ENCODE measurements around the gene PALS1.

The PALS1 gene

DNA sequence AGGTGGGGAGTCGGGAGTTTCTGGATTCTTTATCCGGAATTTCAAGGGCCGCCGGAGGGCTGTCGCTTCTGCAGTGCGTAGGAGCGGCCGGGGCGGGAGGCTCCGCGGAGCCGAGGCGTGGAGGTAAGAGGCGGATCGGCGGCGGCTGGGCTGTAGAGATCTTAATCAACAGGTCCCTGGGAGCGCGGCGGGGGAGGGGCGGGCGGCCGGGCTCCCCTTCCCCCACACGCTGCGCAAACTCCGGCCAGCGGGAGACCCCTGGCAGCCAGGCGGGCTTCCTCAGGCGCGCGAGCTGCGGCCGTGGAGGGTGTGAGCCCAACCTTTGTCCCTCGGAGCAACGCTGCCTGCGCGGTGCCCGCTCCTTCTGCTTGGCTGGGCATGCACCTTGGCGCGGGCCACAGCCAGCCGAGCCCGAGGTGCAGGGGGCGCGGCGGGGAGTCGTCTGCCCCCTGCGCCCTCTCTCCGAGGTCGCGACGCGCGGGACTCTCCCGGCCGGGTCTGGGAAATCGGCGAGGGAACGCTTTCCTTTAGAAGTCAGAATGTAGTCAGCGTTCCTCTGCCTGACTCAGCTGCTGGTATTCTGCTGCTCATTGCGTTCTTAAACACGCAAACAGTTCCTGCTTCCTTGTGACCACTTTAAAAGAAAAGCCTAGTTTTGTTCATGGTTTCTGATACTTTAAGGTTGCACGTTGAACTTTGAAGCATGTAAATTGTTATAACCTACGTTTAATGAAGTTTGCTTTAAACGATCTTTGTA, at the start of gene PALS1:
Gene PALS1, plus strand, starts transcription at position 25 of the 757 bp plus-strand sequence. CDS start 37,736 bp downstream, outside the sequence.
- peak in 1 of 2 donors; percentile 37 for DNase-seq (ENCODE audit: low read depth in 1 of 2, low spot score in 1 of 2)

DNA sequence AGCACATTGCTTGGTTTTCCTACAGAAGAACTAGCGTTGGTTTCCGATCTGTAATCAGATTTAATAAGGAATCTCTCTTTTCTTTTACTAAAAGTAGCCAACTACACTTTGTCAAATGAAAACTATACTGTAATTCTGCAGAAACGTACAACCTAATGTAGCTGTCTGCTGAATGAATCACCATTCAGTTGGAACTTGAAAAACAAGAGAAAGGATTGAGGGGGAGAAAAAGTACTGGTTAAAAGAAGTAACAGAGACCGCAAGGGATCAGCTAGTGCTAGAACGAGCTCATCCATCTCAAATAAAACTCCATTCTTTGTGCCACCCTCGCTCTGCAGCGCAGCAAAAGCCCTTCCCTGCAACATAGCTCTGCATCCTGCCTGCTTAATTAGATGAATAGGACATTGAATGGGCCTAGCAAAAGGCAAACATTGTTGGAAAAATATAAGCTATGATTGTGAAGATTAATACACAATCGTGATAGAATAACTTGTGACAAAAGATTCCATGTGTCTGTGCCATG, 49.4 kb upstream of the PALS1 start:
- DNase-seq (ENCODE audit: low read depth in 1 of 2, low spot score in 1 of 2), result no peak

GRCh38 chr14:67192366-67192765, 48.9 kb upstream of the PALS1 start:
- no peak for DNase-seq (ENCODE audit: low read depth in 1 of 2, low spot score in 1 of 2)

GRCh38 chr14:67195279-67195678, 46.0 kb upstream of the PALS1 start:
- no peak for DNase-seq (ENCODE audit: low read depth in 1 of 2, low spot score in 1 of 2)

DNA sequence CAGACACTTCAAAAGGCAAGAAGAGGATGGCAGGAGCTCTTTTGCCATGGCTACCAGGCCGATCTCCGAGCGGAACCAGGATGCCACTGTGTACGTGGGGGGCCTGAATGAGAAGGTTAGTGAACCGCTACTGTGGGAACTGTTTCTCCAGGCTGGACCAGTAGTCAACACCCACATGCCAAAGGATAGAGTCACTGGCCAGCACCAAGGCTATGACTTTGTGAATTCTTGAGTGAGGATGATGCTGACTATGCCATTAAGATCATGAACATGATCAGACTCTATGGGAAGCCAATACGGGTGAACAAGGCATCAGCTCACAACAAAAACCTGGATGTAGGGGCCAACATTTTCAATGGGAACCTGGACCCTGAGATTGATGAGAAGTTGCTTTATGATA, 42.2 kb upstream of the PALS1 start:
- DNase-seq (ENCODE audit: low read depth in 1 of 2, low spot score in 1 of 2), result no peak

DNA sequence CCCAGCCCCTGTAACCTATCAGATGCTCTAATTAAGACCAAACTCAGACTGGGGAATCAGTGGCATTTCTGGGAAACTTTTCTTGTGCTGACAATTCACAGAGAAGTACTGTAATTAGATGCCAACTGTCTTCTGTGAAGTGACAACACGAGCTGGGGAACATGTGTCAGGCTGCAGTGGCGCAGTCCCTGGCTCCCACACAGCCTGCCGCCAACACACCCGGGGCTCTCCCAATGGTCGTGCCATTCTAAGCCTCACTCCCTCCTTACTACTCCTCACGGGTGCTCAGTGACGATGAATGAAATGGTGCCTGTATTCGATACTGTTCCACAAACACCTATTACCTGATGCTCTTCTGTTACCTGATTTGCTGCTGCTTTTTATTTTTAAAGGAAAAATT, 33.4 kb upstream of the PALS1 start:
- DNase-seq (ENCODE audit: low read depth in 1 of 2, low spot score in 1 of 2), result no peak

DNA sequence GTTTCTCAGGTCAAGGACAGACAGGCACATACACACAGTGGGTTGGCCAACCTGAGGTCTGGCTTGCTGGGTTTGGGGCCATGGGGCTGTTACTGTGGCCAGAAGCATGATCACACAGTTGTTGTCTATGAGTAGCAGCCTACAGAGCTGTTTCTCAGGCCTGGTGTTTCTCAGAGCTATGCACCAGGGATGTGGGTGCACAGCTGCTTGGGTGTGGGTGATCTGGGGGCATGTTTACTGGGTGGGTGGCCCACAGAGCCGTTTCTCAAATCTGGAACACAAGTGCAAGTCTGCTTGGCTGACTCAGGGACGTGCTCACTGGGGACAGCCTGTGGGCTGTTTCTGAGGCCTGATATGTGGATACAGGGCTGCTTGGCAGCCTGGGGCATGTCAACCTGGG, 23.1 kb upstream of the PALS1 start:
- no peak for DNase-seq (ENCODE audit: low read depth in 1 of 2, low spot score in 1 of 2)

DNA sequence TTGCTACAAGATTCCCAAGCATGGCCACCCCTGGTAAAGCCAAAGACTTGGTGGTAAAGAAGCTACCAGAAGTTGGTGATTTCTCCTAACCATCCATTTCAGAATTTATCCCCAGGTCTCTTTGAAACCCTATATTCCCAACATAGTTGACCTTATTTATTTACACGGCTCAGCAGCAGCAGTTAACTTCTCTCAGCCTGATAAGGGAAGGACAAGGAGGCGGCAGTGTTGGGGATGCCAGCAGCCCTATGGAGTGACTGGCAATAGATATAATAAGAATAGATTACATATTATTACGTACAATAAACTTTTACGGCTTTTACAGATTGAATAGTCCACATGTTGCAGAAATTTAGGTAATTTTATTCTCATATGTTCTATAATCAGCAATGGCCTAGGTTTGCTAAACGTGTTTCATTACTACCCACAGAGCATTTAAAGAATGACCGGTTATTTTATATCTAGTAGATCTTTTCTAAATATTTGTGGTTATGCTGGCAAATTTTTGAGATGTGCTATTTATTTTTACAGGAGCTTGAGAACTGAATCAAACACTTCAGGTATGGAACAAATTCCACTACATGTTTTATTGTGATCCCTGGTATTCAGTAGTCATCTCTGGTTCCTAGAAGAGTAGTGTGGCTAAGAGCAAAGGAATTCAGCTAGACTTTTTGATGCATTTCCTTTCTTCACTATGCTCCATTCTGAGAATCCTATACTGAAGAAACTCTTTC, 19.8 kb upstream of the PALS1 start:
- DNase-seq (ENCODE audit: low read depth in 1 of 2, low spot score in 1 of 2), result no peak

DNA sequence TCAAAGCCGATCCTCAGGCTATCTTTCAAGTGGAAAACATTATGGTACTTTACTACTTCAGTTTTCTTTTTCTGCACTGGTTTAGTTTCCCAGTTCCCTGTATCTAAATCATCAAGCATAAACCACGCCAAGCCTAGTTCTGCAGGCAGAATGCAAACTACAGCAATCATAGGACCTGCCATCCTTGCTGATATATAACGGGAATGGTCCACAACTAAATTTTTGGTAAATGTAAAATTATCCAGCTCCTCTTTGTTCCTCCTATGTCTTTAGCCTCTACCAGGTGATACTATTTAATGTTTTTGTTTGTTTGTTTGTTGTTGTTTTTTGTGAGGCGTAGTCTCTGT, 19.3 kb upstream of the PALS1 start:
- no peak for DNase-seq (ENCODE audit: low read depth in 1 of 2, low spot score in 1 of 2)

DNA sequence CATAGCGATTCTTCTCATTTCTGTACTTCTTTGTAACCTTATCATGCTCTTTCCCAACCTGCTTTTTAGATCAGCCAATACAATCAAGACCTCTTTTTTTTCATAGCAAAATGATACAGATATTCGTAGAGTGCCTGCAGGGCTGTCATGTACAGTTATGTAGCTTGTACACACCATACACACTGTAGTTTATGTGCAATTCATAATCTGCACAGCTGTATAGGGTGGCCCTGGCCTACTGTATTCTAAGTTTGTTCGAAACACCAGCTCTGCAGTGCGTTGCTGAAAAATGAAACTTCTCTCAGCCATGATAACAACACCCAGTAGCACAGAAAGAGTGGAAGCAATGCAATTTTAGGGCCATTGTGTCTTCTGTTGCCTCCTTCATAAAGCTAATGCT, 15.7 kb upstream of the PALS1 start:
- DNase-seq (ENCODE audit: low read depth in 1 of 2, low spot score in 1 of 2), result no peak

- no peak for DNase-seq (ENCODE audit: low read depth in 1 of 2, low spot score in 1 of 2)
Measured at GRCh38 chr14:67228325-67228984, 12.8 kb upstream of the PALS1 start.

- DNase-seq (ENCODE audit: low read depth in 1 of 2, low spot score in 1 of 2), result no peak
Measured at GRCh38 chr14:67232066-67232465, 9.2 kb upstream of the PALS1 start.

- DNase-seq (ENCODE audit: low read depth in 1 of 2, low spot score in 1 of 2), result no peak
Measured at GRCh38 chr14:67232621-67233020, 8.6 kb upstream of the PALS1 start.

DNA sequence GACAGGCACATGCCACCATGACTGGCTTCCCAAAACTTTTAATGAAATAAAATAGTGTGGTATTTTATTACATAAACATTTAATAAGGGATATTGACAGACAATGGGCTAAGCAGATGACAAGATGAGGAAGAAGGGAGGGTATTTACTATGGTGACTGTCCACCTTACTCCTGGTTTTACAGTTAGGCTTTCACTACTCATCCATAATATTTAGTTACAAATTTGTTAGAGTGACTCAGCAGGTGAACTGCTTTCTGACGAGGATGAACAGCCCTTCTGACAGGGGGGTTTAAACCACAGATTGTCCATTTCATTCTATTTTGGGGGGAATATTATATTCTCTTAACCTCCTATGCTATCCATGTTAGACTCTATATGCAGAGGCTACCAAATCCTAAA, 3.6 kb upstream of the PALS1 start:
- no peak for DNase-seq (ENCODE audit: low read depth in 1 of 2, low spot score in 1 of 2)

GRCh38 chr14:67239582-67239981, 1.7 kb upstream of the PALS1 start:
- DNase-seq (ENCODE audit: low read depth in 1 of 2, low spot score in 1 of 2), result no peak

DNA sequence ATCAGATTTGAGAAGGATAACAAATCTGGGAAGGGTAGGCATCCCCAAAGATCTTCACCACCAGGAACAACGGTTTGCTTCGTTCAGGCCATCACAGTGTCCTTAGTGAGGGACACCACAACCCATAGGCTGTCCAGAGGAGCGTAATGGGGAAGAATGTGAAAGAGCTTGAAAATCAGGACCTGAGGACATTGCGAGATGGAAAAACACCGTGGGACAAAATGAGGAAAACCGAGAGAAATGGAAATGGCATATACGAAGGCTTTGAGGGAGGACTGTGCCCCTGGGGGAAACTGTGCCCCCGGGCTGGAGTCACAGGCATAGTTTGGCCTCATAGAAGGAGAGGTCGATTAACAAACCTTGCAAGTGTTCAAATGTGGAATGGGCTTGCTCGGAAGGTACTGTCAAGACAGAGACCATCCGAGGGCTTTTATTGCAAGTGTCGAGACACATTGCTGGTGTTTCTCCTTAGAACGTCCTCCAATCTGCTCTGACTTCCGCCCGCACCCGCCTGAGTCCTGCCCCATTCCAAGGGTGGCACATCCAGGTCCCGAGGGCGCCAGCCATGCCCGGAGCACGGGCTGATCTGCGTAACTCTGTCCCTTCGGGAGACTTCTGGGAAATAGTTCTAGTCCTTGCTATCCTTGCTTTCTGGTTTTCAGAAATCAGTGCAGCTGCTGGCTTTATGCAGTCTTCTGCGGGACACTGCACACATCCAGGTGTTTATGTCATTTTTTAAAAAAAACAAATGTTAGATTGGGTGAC, 885 bp upstream of the PALS1 start:
- peak in 1 of 2 donors; percentile 2 for DNase-seq (ENCODE audit: low read depth in 1 of 2, low spot score in 1 of 2)

DNA sequence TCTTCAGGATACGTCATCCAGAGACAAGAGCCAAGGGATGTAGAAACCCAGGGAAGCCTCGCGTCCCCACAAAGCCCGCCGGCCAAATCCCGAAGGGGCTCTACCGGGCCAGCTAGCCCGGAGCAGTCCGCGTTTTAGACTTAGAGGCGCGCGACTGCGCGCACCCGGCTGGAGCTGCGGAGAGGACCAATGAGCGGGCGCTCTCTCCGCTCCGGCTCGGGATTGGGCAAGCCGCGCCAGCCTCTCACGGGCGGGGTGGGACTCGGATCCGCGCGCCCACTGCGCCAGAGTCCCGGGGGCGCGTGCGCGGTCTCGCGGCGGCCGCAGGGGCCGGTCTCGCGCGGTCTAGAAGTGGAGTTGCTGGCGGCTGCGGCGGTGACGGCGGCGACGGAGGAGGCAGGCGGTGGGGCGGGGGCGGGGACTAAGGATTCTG, 241 bp upstream of the PALS1 start:
- DNase-seq (ENCODE audit: low read depth in 1 of 2, low spot score in 1 of 2), result peak; percentile 84 to 88

- no peak for DNase-seq (ENCODE audit: low read depth in 1 of 2, low spot score in 1 of 2)
Measured at GRCh38 chr14:67242168-67242420, 859 bp downstream of the PALS1 start.

GRCh38 chr14:67245104-67245503, 3.9 kb downstream of the PALS1 start:
- no peak for DNase-seq (ENCODE audit: low read depth in 1 of 2, low spot score in 1 of 2)

- no peak for DNase-seq (ENCODE audit: low read depth in 1 of 2, low spot score in 1 of 2)
Measured at GRCh38 chr14:67251573-67252226, 10.5 kb downstream of the PALS1 start.

DNA sequence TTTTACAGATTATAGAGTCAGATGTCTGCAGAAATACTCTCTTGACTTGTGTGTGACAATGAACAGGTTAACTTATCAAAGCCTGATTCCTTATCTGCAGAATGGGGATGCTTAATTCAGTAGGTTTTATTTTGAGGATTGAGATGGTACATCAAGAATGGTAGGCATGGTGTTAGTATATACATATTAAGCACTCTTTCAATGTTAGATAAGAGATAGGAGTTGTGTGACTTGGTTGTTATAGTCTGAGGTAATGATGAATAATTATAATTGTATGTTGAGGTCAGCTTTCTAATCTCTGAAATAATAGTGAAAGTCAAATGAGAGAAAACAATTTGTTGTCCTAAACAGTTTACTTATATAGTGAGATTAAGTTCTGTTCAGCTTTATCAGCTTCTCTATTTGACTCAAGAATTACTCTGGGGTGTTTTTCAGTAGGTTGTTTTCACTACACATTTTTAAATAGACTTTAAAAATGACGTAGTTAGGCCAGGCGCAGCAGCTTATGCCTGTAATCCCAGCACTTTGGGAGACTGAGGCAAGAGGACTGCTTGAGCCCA, 11.9 kb downstream of the PALS1 start:
- DNase-seq (ENCODE audit: low read depth in 1 of 2, low spot score in 1 of 2), result no peak

All from stimulated activated CD4-positive, alpha-beta T cell treated with anti-CD3 and anti-CD28 coated beads, Interleukin-15, amount 100 ng/mL, for 1 hour (primary cell).